Osteocyte (in vitro differentiated cells): ENCODE measurements around the gene TMC8. TPM values are rescaled to one million over a fixed set of nuclear protein-coding genes. Genes with fewer than 3 reads are reported as not detected.

ENCODE experiments used
- DNase-seq: peaks from one replicate; pipeline ENCODE4 v3.0.0; 2021; ENCODE audit warnings: mixed read lengths; ENCODE audit not compliant: unreplicated experiment; ENCODE audit errors: extremely low spot score
- H3K27ac Mint-ChIP-seq: one replicate; pipeline ENCODE4 v1.8.0; 2021; ENCODE audit warnings: mild to moderate bottlenecking, mixed read lengths; ENCODE audit not compliant: unreplicated experiment
- H3K27me3 Mint-ChIP-seq: one replicate; pipeline ENCODE4 v1.8.0; 2021; ENCODE audit warnings: mixed read lengths; ENCODE audit not compliant: unreplicated experiment
- H3K36me3 Mint-ChIP-seq: one replicate; pipeline ENCODE4 v1.8.0; 2021; ENCODE audit warnings: mixed read lengths; ENCODE audit not compliant: unreplicated experiment
- H3K4me1 Mint-ChIP-seq: one replicate; pipeline ENCODE4 v1.8.0; 2021; ENCODE audit warnings: mixed read lengths; ENCODE audit not compliant: unreplicated experiment
- H3K4me3 Mint-ChIP-seq: one replicate; pipeline ENCODE4 v1.8.0; 2021; ENCODE audit warnings: mild to moderate bottlenecking, moderate library complexity, mixed read lengths; ENCODE audit not compliant: unreplicated experiment
- H3K9me3 Mint-ChIP-seq: one replicate; pipeline ENCODE4 v1.8.0; 2021; ENCODE audit warnings: mixed read lengths; ENCODE audit not compliant: unreplicated experiment
- CTCF ChIP-seq: fragments of 200-600 bp; sonication (generic); IDR thresholded peaks from 2 replicates; pipeline ENCODE4 v1.5.0; 2021; ENCODE audit warnings: antibody characterized with exemption, mild to moderate bottlenecking, moderate library complexity
- total RNA-seq: library from RNA; stranded (reverse); gene quantifications from 2 replicates; pipeline ENCODE4 v1.2.1, GENCODE V29; 2021

TMC8 gene
- total RNA-seq, 1 donor from 2014 or later = 0.40 TPM

- no peak overlapping the region for H3K4me3 Mint-ChIP-seq
- no peaks in the 10 kb centered on the region for H3K27me3 Mint-ChIP-seq
- H3K27ac Mint-ChIP-seq = no peak overlapping the region
- DNase-seq = no peak
- H3K4me1 Mint-ChIP-seq = peaks cover 12% of the 10 kb centered on the region
- H3K9me3 Mint-ChIP-seq = no peaks in the 10 kb centered on the region
- H3K36me3 Mint-ChIP-seq = peaks cover 8% of the 10 kb centered on the region
- no peak for TF ChIP-seq CTCF
Measured at GRCh38 chr17:78108726-78109488, 21.7 kb upstream of the TMC8 start.

GRCh38 chr17:78109489-78109761 is 21.1 kb upstream of the TMC8 start:
- H3K9me3 Mint-ChIP-seq = no peaks in the 10 kb centered on the region
- no peak overlapping the region for H3K27ac Mint-ChIP-seq
- H3K36me3 Mint-ChIP-seq = peaks cover 8% of the 10 kb centered on the region
- H3K27me3 Mint-ChIP-seq = no peaks in the 10 kb centered on the region
- no peak overlapping the region for H3K4me3 Mint-ChIP-seq
- no peak for TF ChIP-seq CTCF
- DNase-seq = no peak
- peaks cover 12% of the 10 kb centered on the region for H3K4me1 Mint-ChIP-seq

GRCh38 chr17:78110363-78111015 is 20.1 kb upstream of the TMC8 start:
- Mint-ChIP-seq H3K27ac (peak overlapping the region; percentile 18), H3K4me1 (peaks cover 12% of the 10 kb centered on the region), H3K4me3 (no peak overlapping the region), H3K27me3 (no peaks in the 10 kb centered on the region), H3K9me3 (no peaks in the 10 kb centered on the region), H3K36me3 (peaks cover 3% of the 10 kb centered on the region)
- no peak for DNase-seq
- TF ChIP-seq CTCF = no peak

GRCh38 chr17:78111016-78111726 is 19.4 kb upstream of the TMC8 start:
- H3K36me3 Mint-ChIP-seq = peaks cover 2% of the 10 kb centered on the region
- no peak for DNase-seq
- H3K4me3 Mint-ChIP-seq = no peak overlapping the region
- H3K27me3 Mint-ChIP-seq = no peaks in the 10 kb centered on the region
- peaks cover 12% of the 10 kb centered on the region for H3K4me1 Mint-ChIP-seq
- no peaks in the 10 kb centered on the region for H3K9me3 Mint-ChIP-seq
- no peak overlapping the region for H3K27ac Mint-ChIP-seq
- TF ChIP-seq CTCF = no peak
